Effector CD8-positive, alpha-beta T cell (primary cell): ENCODE results near the gene MYH11.
"Not testable (repeated sequence)": the region's sequence is repeated elsewhere in the genome, so short reads cannot be mapped to it uniquely, and the experiment has no call there.

Experiments
- DNase-seq: peaks from one replicate; lab custom pipeline; 2025; lab: John Stamatoyannopoulos, UW

The MYH11 gene

GRCh38 chr16:15839204-15839603 is 17.6 kb downstream of the MYH11 start:
- not testable (repeated sequence) for DNase-seq

GRCh38 chr16:15837761-15838160 is 19.1 kb downstream of the MYH11 start:
- DNase-seq = no peak

GRCh38 chr16:15836965-15837611 is 19.7 kb downstream of the MYH11 start:
- DNase-seq = no peak

GRCh38 chr16:15836074-15836473 is 20.8 kb downstream of the MYH11 start:
- DNase-seq = no peak

GRCh38 chr16:15835136-15835878 is 21.5 kb downstream of the MYH11 start:
- no peak for DNase-seq

GRCh38 chr16:15834502-15834901 is 22.3 kb downstream of the MYH11 start:
- no peak for DNase-seq

- DNase-seq = no peak
These were observed 23.3 kb downstream of the MYH11 start for GRCh38 chr16:15833541-15833940.

GRCh38 chr16:15832241-15832640 is 24.6 kb downstream of the MYH11 start:
- DNase-seq = no peak

GRCh38 chr16:15830832-15831451 is 25.9 kb downstream of the MYH11 start:
- DNase-seq = no peak

- no peak for DNase-seq
These were observed 27.4 kb downstream of the MYH11 start for GRCh38 chr16:15829460-15829859.

- DNase-seq = no peak
These were observed 29.0 kb downstream of the MYH11 start for GRCh38 chr16:15827709-15828343.

- no peak for DNase-seq
These were observed 29.5 kb downstream of the MYH11 start for GRCh38 chr16:15827299-15827698.

GRCh38 chr16:15825750-15826305 is 31.0 kb downstream of the MYH11 start:
- no peak for DNase-seq

GRCh38 chr16:15822957-15823356 is 33.9 kb downstream of the MYH11 start:
- DNase-seq = no peak

GRCh38 chr16:15820837-15821236 is 36.0 kb downstream of the MYH11 start:
- DNase-seq = no peak

GRCh38 chr16:15819046-15819445 is 37.8 kb downstream of the MYH11 start:
- DNase-seq = no peak

- DNase-seq = no peak
These were observed 39.4 kb downstream of the MYH11 start for GRCh38 chr16:15817446-15817845.

GRCh38 chr16:15816228-15816627 is 40.6 kb downstream of the MYH11 start:
- no peak for DNase-seq

- DNase-seq = not testable (repeated sequence)
These were observed 44.5 kb downstream of the MYH11 start for GRCh38 chr16:15812401-15812750.

- DNase-seq = no peak
These were observed 45.1 kb downstream of the MYH11 start for GRCh38 chr16:15811481-15812400.

GRCh38 chr16:15810949-15811348 is 45.9 kb downstream of the MYH11 start:
- no peak for DNase-seq
